ENCODE measurements around the gene C22orf23.
"Not testable (repeated sequence)": the region's sequence is repeated elsewhere in the genome, so short reads cannot be mapped to it uniquely, and the experiment has no call there.

Gene C22orf23

GRCh38 chr22:37982151-37982785 lies 28.9 kb upstream of the C22orf23 start:
- DNase-seq (ENCODE audit: low read depth in 2 of 2): no peak

- no peak for DNase-seq (ENCODE audit: low read depth in 2 of 2)
These were observed 28.0 kb upstream of the C22orf23 start for GRCh38 chr22:37981282-37982011.

- DNase-seq (ENCODE audit: low read depth in 2 of 2): no peak
These were observed 26.4 kb upstream of the C22orf23 start for GRCh38 chr22:37979782-37980181.

GRCh38 chr22:37976547-37976946 lies 23.1 kb upstream of the C22orf23 start:
- DNase-seq (ENCODE audit: low read depth in 2 of 2): no peak

GRCh38 chr22:37976022-37976421 lies 22.6 kb upstream of the C22orf23 start:
- DNase-seq (ENCODE audit: low read depth in 2 of 2): not testable (repeated sequence)

GRCh38 chr22:37975153-37975552 lies 21.8 kb upstream of the C22orf23 start:
- DNase-seq (ENCODE audit: low read depth in 2 of 2): no peak

- no peak for DNase-seq (ENCODE audit: low read depth in 2 of 2)
These were observed 20.1 kb upstream of the C22orf23 start for GRCh38 chr22:37973271-37974170.

GRCh38 chr22:37972527-37972926 lies 19.1 kb upstream of the C22orf23 start:
- no peak for DNase-seq (ENCODE audit: low read depth in 2 of 2)

- DNase-seq (ENCODE audit: low read depth in 2 of 2): no peak
These were observed 18.4 kb upstream of the C22orf23 start for GRCh38 chr22:37971475-37972434.

- DNase-seq (ENCODE audit: low read depth in 2 of 2): no peak
These were observed 17.5 kb upstream of the C22orf23 start for GRCh38 chr22:37970864-37971263.

- no peak for DNase-seq (ENCODE audit: low read depth in 2 of 2)
These were observed 15.3 kb upstream of the C22orf23 start for GRCh38 chr22:37968452-37969251.

GRCh38 chr22:37967637-37968451 lies 14.4 kb upstream of the C22orf23 start:
- DNase-seq (ENCODE audit: low read depth in 2 of 2): no peak

GRCh38 chr22:37967147-37967546 lies 13.7 kb upstream of the C22orf23 start:
- no peak for DNase-seq (ENCODE audit: low read depth in 2 of 2)

GRCh38 chr22:37965940-37966664 lies 12.7 kb upstream of the C22orf23 start:
- no peak for DNase-seq (ENCODE audit: low read depth in 2 of 2)

- DNase-seq (ENCODE audit: low read depth in 2 of 2): no peak
These were observed 7.7 kb upstream of the C22orf23 start for GRCh38 chr22:37961062-37961461.

GRCh38 chr22:37959231-37959825 lies 5.9 kb upstream of the C22orf23 start:
- no peak for DNase-seq (ENCODE audit: low read depth in 2 of 2)

GRCh38 chr22:37957232-37957631 lies 3.8 kb upstream of the C22orf23 start:
- no peak for DNase-seq (ENCODE audit: low read depth in 2 of 2)

GRCh38 chr22:37955825-37956397 lies 2.5 kb upstream of the C22orf23 start:
- not testable (repeated sequence) for DNase-seq (ENCODE audit: low read depth in 2 of 2)

All from stimulated activated CD8-positive, alpha-beta memory T cell treated with anti-CD3 and anti-CD28 coated beads, Interleukin-15, amount 100 ng/mL, for 4 hours (primary cell).